ENCODE results near the gene SNX15. TPM values are rescaled to one million over a fixed set of nuclear protein-coding genes. Genes with fewer than 3 reads are reported as not detected.

The SNX15 gene
- total and polyA plus RNA-seq, 2 donors (not counting 1 experiment from before 2014, with no cell fraction given): 26.0 to 28.5 TPM

DNA sequence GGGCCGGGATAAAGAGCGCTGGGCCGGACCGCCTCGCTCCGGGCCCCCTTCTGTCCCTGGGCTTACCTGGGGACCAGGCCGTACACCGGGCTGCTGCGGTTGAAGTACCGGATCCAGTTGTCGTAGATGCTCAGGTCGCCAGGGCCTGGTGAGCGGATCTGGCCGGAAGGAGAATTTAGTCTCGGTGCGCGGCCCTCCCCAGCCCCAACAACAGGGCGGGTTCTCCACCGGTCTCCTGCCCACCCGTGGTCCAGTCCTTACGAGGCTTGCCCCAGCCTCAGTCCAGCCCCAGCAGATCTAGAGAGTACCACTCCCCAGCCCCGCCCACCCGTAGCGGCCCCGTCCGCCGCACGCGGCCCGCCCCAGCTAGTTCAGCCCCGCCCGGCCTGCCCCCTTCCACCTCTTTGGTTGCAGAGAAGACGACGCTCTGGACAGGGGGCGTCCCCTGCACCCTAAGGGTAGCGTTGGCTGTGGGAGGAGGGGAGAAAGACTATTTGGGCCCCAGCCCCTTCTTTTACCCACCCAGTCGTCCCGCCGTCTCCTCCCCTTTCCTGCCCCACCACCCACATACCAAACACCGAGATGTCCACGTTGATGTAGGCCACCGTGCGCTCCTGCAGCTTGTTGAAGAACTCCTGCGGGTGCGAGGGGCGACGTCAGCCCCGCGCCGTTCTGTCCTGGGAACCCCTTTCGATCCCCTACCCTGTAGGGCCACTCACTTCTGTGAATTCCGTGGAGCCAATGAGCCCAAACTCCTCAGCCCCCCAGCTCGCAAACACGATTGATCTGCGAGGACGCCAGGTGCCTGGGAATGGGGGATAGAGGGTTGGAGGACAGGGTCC, 20.6 kb downstream of the SNX15 start:
- peak overlapping the region; percentile 68 for H3K9ac ChIP-seq (ENCODE audit: low read length)
- no peaks in the 10 kb centered on the region for H3K27me3 ChIP-seq (replicated peaks in 1 of 4; ENCODE audit: control extremely low read depth in 1 of 4, control insufficient read depth in 3 of 4, insufficient read depth in 4 of 4, low read length in 3 of 4)

More for the DNA sequence above, 20.6 kb downstream of the SNX15 start:
- TF ChIP-seq, protein P1, sequence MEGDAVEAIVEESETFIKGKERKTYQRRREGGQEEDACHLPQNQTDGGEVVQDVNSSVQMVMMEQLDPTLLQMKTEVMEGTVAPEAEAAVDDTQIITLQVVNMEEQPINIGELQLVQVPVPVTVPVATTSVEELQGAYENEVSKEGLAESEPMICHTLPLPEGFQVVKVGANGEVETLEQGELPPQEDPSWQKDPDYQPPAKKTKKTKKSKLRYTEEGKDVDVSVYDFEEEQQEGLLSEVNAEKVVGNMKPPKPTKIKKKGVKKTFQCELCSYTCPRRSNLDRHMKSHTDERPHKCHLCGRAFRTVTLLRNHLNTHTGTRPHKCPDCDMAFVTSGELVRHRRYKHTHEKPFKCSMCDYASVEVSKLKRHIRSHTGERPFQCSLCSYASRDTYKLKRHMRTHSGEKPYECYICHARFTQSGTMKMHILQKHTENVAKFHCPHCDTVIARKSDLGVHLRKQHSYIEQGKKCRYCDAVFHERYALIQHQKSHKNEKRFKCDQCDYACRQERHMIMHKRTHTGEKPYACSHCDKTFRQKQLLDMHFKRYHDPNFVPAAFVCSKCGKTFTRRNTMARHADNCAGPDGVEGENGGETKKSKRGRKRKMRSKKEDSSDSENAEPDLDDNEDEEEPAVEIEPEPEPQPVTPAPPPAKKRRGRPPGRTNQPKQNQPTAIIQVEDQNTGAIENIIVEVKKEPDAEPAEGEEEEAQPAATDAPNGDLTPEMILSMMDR (IDR thresholded peaks at IDR 0.05): no peak
- TF ChIP-seq EZH2 (IDR thresholded peaks at IDR 0.05; ENCODE audit: borderline replicate concordance, insufficient read depth, low read depth, low read length, poor library complexity, severe bottlenecking): no peak
- DNase-seq (peak; percentile 43), ATAC-seq (ENCODE audit: low read depth) (peak; percentile 78)
- Mint-ChIP-seq H3K27me3 (no peaks in the 10 kb centered on the region), H3K4me3 (peak overlapping the region; percentile 88), H3K4me1 (peaks cover 21% of the 10 kb centered on the region), H3K9me3 (ENCODE audit: insufficient read depth) (no peaks in the 10 kb centered on the region), H3K27ac (peak overlapping the region; percentile 84)
- Histone ChIP-seq H3K9me3 (ENCODE audit: control extremely low read depth in 1 of 3, control insufficient read depth in 2 of 3, insufficient read depth in 1 of 3, low read length in 2 of 3) (no peaks in the 10 kb centered on the region), H2AFZ (ENCODE audit: insufficient read depth, low read depth, low read length, poor library complexity, severe bottlenecking) (peak overlapping the region; percentile 98), H3K4me3 (ENCODE audit: control extremely low read depth in 1 of 5, extremely low read depth in 1 of 5, insufficient read depth in 1 of 5, low read depth in 2 of 5, low read length in 4 of 5) (peak overlapping the region in 4 of 5 experiments; percentile 49 to 63 (median 60)), H3K4me2 (replicated peaks; ENCODE audit: low read depth, low read length, poor library complexity, severe bottlenecking) (peak overlapping the region; percentile 87), H3K36me3 (replicated peaks in 1 of 2; ENCODE audit: control extremely low read depth in 1 of 2, control insufficient read depth in 1 of 2, extremely low read depth in 1 of 2, insufficient read depth in 2 of 2, low read length in 1 of 2) (peaks cover 0 to 16% of the 10 kb centered on the region in 2 experiments), H3K4me1 (ENCODE audit: control insufficient read depth in 2 of 2, insufficient read depth in 2 of 2, low read length in 2 of 2) (peaks cover 14 to 16% of the 10 kb centered on the region in 2 donors), H3K79me2 (ENCODE audit: control insufficient read depth, insufficient read depth, low read length) (peaks cover 19% of the 10 kb centered on the region), H3K27ac (ENCODE audit: low read length in 2 of 2) (peak overlapping the region in 1 of 2 donors; percentile 51), H4K20me1 (ENCODE audit: control insufficient read depth, insufficient read depth, low read length, poor library complexity, severe bottlenecking) (no peaks in the 10 kb centered on the region)
- WGBS (ENCODE audit: insufficient coverage): 26% methylated on average over 31 of the region's 56 CpGs
- ChIA-PET CTCF (interaction anchor here (0.6 to 1.7 kb wide), 2 partner anchors 10 to 34 kb away, joined by 3 to 4 read pairs; partner anchors contain the start of gene ARL2), POLR2A (interaction anchor here (0.5 to 1.4 kb wide), 7 partner anchors 10 to 513 kb away, joined by 3 to 6 read pairs (median 4); no protein-coding TSS in a partner anchor)
- intact Hi-C loops (cut with micrococcal nuclease): loop anchor here (10.0 kb wide), 1 partner anchor 477 kb away; the partner anchor contains the start of gene SCYL1

Data from B cell (primary cell).